ENCODE results near the gene RND1.
A peak's percentile ranks its signal among the peaks of the same experiment; 100 is the strongest.

Gene RND1

GRCh38 chr12:48826209-48826855 lies 39.3 kb downstream of the RND1 start:
- no peak for DNase-seq

GRCh38 chr12:48824905-48825304 lies 40.8 kb downstream of the RND1 start:
- no peak for DNase-seq

GRCh38 chr12:48824112-48824511 lies 41.6 kb downstream of the RND1 start:
- DNase-seq: no peak

GRCh38 chr12:48823281-48823680 lies 42.4 kb downstream of the RND1 start:
- DNase-seq: no peak

GRCh38 chr12:48822711-48823110 lies 43.0 kb downstream of the RND1 start:
- no peak for DNase-seq

- DNase-seq: no peak
Observed at GRCh38 chr12:48822139-48822538, 43.5 kb downstream of the RND1 start.

- no peak for DNase-seq
Observed at GRCh38 chr12:48819986-48820725, 45.5 kb downstream of the RND1 start.

GRCh38 chr12:48818831-48819590 lies 46.7 kb downstream of the RND1 start:
- DNase-seq: no peak

- DNase-seq: no peak
Observed at GRCh38 chr12:48817873-48818830, 47.5 kb downstream of the RND1 start, which contains the start of gene CACNB3. TSS of gene CACNB3 (plus strand) at chr12:48818496. CDS start at chr12:48818930, 434 bp downstream.

GRCh38 chr12:48816143-48816854 lies 49.4 kb downstream of the RND1 start:
- DNase-seq: no peak

- DNase-seq: peak; percentile 31
Observed at GRCh38 chr12:48815126-48816110, 50.3 kb downstream of the RND1 start.

GRCh38 chr12:48814262-48815125 lies 51.2 kb downstream of the RND1 start:
- no peak for DNase-seq

- no peak for DNase-seq
Observed at GRCh38 chr12:48813465-48814261, 52.0 kb downstream of the RND1 start.

- DNase-seq: no peak
Observed at GRCh38 chr12:48812389-48812788, 53.3 kb downstream of the RND1 start.

- no peak for DNase-seq
Observed at GRCh38 chr12:48811437-48812090, 54.1 kb downstream of the RND1 start.

- DNase-seq: no peak
Observed at GRCh38 chr12:48810903-48811431, 54.7 kb downstream of the RND1 start.

GRCh38 chr12:48807981-48808380 lies 57.7 kb downstream of the RND1 start:
- DNase-seq: no peak

Data from DMS 273 treated with DMSO at 0.1 percent for 48 hours (cell line).